Measurements from ENCODE around the gene PBRM1. TPM values are rescaled to one million over a fixed set of nuclear protein-coding genes. Genes with fewer than 3 reads are reported as not detected.

Gene PBRM1
- total RNA-seq, 1 experiment from 2014 or later: 74.2 TPM

GRCh38 chr3:52522651-52523251 is 163.0 kb downstream of the PBRM1 start:
- H3K4me3 Mint-ChIP-seq: no peak overlapping the region
- no peak overlapping the region for H2BK20ac ChIP-seq (ENCODE audit: low read depth, low read length, poor library complexity, severe bottlenecking)
- H3K27me3 ChIP-seq (ENCODE audit: insufficient read depth, low read length): no peaks in the 10 kb centered on the region
- no peaks in the 10 kb centered on the region for H3K9me3 Mint-ChIP-seq
- H3K23me2 ChIP-seq (ENCODE audit: insufficient read length, low read depth, low read length, poor library complexity, severe bottlenecking): no peaks in the 10 kb centered on the region
- H4K8ac ChIP-seq (replicated peaks; ENCODE audit: insufficient read length, low read depth, low read length): no peak overlapping the region
- H3K27ac Mint-ChIP-seq: no peak overlapping the region
- no peak for TF ChIP-seq CTCF (conservative IDR thresholded peaks at IDR 0.05)
- H3K27me3 Mint-ChIP-seq (ENCODE audit: low read depth): peaks cover 2% of the 10 kb centered on the region
- H4K5ac ChIP-seq (ENCODE audit: insufficient read length, low read depth, low read length): no peak overlapping the region
- no peaks in the 10 kb centered on the region for H3K79me2 ChIP-seq (ENCODE audit: insufficient read depth, low read length)
- H3K9ac ChIP-seq (ENCODE audit: extremely low read depth, insufficient read length, low read length): no peak overlapping the region
- no peak overlapping the region for H3K14ac ChIP-seq (ENCODE audit: insufficient read depth, low read length)
- H3K79me1 ChIP-seq (ENCODE audit: insufficient read depth, low read depth, low read length, poor library complexity, severe bottlenecking): no peaks in the 10 kb centered on the region
- H3K4me2 ChIP-seq (ENCODE audit: insufficient read depth, insufficient read length, low read length): no peak overlapping the region
- no peak overlapping the region for H2BK12ac ChIP-seq (ENCODE audit: insufficient read length, low read depth, low read length)
- H3K4ac ChIP-seq (ENCODE audit: low read depth, low read length): no peak overlapping the region
- H3K56ac ChIP-seq (ENCODE audit: insufficient read length, low read depth, low read length): no peak overlapping the region
- no peaks in the 10 kb centered on the region for H3K9me3 ChIP-seq (ENCODE audit: control insufficient read depth, low read depth, low read length)
- H3K23ac ChIP-seq (ENCODE audit: insufficient read length, low read depth, low read length): no peak overlapping the region
- H3K18ac ChIP-seq (ENCODE audit: insufficient read length, low read depth, low read length): no peak overlapping the region
- peaks cover 3% of the 10 kb centered on the region for H4K20me1 ChIP-seq (ENCODE audit: control insufficient read depth, insufficient read depth, insufficient read length)
- H2AFZ ChIP-seq (ENCODE audit: low read length): no peak overlapping the region
- H2BK120ac ChIP-seq (ENCODE audit: low read depth, low read length, poor library complexity, severe bottlenecking): no peak overlapping the region
- H2AK5ac ChIP-seq (ENCODE audit: insufficient read length, low read length): no peak overlapping the region
- no CpG with 5 or more reads among the region's 14 CpGs for WGBS (ENCODE audit: extremely low coverage, insufficient read length, low lambda C conversion rate)
- no peak overlapping the region for H3T11ph ChIP-seq (ENCODE audit: low read length)
- no peak overlapping the region for H2BK15ac ChIP-seq (ENCODE audit: low read depth, low read length)
- H3K4me1 Mint-ChIP-seq: peaks cover 6 to 7% of the 10 kb centered on the region in 2 experiments; a peak in 3 of 4 replicates
- no peaks in the 10 kb centered on the region for H3K4me1 ChIP-seq (ENCODE audit: insufficient read depth, low read length)
- no peak overlapping the region for H3K27ac ChIP-seq (ENCODE audit: insufficient read length, low read depth, low read length)
- peaks cover 20 to 41% (median 37%) of the 10 kb centered on the region in 3 experiments; a peak in 6 of 7 replicates for H3K36me3 Mint-ChIP-seq (ENCODE audit: insufficient read depth in 1 of 3, low read depth in 3 of 3)
- DNase-seq: no peak
- H4K91ac ChIP-seq (ENCODE audit: insufficient read length, low read depth, low read length): no peak overlapping the region
- no peak overlapping the region for H2BK5ac ChIP-seq (ENCODE audit: insufficient read length, low read length)

All from H9 (cell line).